Choroid plexus epithelial cell (primary cell): ENCODE measurements around the gene NOL7.

Experiments
- DNase-seq: peaks from one replicate; pipeline ENCODE4 v3.0.0-alpha.2; 2010; ENCODE audit warnings: low read depth
- H3K4me3 ChIP-seq: 2 replicates; pipeline ENCODE4 v1.5.1; 2011; ENCODE audit warnings: low read depth, mild to moderate bottlenecking, control low read depth, low read length, moderate library complexity
- TF ChIP-seq, protein P1 (sequence below): conservative IDR thresholded peaks from 2 replicates; pipeline ENCODE4 v1.5.1; 2011; ENCODE audit warnings: low read depth, mild to moderate bottlenecking, control low read depth, inconsistent platforms, low read length, moderate library complexity

NOL7 gene

DNA sequence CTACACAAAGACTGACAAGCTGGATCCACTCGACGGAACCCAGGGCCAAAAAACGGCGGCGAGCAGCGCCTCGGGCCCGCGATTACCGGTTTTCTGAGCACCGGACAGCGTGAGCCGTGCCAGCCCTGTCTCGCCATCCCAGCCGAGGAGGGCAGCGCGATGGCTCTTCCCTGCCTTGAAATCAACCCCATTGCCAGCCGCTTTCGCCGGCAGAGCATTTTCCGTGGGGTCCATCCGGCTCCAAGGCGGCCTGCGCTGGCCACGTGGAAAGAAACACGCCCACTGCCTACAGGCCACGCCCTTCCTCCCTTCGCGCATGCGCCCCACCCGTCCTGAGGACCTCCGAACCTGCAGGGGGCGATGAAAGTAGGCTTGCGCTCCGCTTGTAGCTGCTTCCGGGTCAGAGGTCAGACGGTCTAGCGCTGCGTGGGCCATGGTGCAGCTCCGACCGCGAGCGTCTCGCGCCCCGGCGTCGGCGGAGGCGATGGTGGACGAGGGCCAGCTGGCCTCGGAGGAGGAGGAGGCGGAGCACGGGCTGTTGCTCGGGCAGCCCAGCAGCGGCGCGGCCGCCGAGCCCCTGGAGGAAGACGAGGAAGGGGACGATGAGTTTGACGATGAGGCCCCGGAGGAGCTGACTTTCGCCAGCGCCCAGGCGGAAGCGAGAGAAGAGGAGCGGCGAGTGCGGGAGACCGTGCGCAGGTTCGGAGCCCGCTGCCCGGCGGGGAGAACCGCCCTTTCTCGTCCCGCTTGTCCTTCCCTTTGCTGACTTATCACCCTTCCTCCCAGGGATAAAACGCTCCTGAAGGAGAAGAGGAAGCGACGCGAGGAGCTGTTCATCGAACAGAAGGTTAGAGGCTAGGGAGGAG is at the start of gene NOL7:
Gene NOL7 (plus strand): TSS at position 410 of the 866 bp plus-strand sequence. CDS start 24 bp downstream, at position 434.
- DNase-seq: peak; percentile 99
- TF ChIP-seq, protein P1, sequence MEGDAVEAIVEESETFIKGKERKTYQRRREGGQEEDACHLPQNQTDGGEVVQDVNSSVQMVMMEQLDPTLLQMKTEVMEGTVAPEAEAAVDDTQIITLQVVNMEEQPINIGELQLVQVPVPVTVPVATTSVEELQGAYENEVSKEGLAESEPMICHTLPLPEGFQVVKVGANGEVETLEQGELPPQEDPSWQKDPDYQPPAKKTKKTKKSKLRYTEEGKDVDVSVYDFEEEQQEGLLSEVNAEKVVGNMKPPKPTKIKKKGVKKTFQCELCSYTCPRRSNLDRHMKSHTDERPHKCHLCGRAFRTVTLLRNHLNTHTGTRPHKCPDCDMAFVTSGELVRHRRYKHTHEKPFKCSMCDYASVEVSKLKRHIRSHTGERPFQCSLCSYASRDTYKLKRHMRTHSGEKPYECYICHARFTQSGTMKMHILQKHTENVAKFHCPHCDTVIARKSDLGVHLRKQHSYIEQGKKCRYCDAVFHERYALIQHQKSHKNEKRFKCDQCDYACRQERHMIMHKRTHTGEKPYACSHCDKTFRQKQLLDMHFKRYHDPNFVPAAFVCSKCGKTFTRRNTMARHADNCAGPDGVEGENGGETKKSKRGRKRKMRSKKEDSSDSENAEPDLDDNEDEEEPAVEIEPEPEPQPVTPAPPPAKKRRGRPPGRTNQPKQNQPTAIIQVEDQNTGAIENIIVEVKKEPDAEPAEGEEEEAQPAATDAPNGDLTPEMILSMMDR: peak; percentile 87
- peak within 1 kb of the TSS; percentile 94 for H3K4me3 ChIP-seq

DNA sequence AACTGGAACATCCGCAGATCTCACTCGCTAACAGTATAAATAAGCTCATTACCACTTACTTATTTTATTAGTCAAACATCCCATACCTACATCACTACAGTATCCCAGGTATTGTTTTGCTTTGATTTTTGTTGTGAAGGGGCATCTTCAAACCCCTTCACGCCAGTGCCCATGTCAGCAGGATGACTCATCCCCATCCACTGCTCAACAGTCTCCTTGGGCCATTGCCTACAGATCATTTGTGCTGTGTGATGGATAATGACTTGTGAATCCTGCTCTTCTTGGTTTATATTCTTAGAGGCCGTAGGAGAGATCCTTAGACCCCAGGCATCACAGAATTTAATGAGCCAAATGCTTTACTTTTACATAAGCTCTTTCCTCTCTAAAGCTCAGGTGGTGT is 49.2 kb upstream of the NOL7 start:
- H3K4me3 ChIP-seq: no peak overlapping the region
- DNase-seq: no peak
- TF ChIP-seq, protein P1: no peak

DNA sequence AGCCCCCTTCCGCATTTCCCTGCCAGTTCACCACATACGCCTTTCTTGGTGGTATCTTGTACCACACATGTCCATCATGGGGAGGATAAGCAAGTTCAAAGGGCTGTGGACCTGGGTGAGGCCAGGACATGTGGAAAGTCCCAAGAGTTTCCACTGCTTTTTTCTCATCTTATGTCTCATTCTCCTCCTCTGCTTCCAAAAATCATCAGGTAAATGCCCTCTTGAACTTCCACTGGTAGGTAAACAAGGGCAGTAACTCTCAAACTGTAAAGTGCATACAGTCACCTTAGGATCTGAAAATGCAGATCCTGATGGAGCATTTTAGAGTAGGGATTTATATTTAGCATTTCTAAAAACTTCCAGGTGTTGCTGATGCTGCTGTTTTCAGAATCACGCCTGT is 48.6 kb upstream of the NOL7 start:
- TF ChIP-seq, protein P1: no peak
- H3K4me3 ChIP-seq: no peak overlapping the region
- no peak for DNase-seq

DNA sequence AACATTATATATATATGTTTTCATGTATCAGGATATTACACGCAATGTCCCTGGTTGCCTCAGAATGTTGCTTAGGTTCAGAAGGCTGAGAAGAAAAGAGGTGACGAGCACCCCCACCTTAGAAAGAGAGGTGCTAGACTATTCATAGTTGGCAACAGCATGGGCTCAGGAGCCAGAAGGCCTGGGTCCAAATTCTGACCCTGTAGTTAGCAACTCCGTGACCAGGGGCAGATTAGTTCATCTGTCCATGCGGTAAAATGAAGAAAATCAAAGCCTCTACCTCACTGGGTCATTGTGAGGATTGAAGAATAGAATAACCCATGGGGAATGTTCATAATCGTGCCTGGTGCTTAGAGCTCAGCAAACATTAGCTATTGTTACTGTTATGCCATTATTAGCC is 46.2 kb upstream of the NOL7 start:
- no peak for DNase-seq
- TF ChIP-seq, protein P1: no peak
- H3K4me3 ChIP-seq: no peak overlapping the region

DNA sequence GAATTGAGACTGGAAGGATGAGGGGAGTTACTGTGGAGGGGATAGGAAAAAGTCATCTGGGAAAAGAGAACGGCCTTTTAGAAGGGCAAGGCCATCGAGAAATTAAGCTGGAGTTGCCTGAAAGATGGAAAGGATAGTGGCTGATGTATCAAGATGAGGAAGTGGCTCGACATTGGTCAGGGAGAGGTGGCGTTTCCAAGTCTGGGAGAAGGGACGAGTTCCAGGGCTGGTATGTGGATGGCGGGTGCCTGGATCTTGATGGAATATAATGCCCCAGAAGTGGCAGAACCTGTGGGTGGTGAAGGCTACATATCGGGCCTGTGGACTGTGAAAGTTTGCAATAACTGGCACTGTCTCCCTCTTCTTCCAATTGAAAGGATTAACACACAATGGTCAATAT is 42.9 kb upstream of the NOL7 start:
- TF ChIP-seq, protein P1: no peak

DNA sequence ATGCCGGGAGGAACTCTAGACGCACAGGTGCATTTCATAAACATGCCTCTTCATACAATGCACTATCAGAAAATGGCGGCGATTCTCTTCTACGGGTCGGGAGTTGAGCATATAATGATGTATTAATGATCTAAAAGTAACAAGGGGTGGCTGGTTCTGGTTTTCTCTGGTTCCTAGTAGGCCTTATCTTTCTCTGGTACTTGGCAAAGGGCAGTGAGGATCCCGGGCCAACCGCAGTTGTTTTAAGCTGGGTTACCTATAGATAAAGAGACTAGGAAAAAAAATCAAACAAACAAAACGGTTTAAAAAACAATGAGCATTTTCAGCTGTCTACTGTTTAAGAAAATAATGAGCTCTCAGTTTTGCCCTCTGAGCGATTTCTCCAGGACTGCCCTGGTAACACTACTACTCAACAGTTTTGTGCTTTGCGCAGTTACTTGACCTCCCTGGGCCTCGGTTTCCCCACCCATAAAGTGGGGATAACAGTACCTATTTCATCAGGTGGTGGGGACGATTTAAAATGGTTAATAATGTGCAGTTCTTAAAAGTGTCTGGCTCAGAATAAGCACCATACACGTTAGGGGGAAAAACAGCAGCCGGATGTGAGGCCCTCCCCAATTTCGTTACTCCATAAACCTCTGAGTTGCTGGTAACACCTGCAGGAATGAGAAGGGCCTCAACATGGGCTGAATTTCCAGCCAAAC is 42.0 kb upstream of the NOL7 start:
- no peak overlapping the region for H3K4me3 ChIP-seq
- TF ChIP-seq, protein P1: no peak

More for the DNA sequence above, 42.9 kb upstream of the NOL7 start:
- H3K4me3 ChIP-seq: no peak overlapping the region
- DNase-seq: no peak

DNA sequence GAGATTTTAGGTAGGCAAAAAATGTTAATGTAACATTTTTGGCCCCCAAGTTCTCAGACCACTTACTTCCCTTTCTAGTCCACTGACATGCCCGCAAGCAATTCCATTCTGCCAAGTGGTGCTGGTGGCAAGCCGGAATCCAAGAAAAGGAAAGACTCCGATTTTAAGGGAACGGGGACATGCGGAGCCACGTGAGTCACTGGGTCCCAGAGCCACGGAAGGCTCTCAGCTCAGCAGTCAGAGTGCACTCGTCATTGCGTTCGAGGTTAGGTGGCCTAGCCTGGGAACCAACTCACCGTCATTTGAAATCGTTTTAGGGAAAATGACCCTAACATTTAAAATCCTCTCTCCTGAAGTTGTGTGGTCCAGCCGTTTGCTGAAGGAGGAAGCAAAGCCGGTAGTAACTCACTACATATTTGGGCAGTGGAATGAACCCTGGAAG is 41.4 kb upstream of the NOL7 start:
- TF ChIP-seq, protein P1: no peak
- H3K4me3 ChIP-seq: peak overlapping the region; percentile 80
- DNase-seq: peak; percentile 25

More for the DNA sequence above, 42.0 kb upstream of the NOL7 start:
- no peak for DNase-seq
